SK-N-SH treated with all-trans-retinoic acid at 6 μM for 48 hours (cell line): ENCODE measurements around the gene RDX.

ENCODE experiments used
- ATAC-seq: fragments of 200-7000 bp; cut with Tn5 transposase; 3 replicates; pipeline ENCODE4 v1.9.1; 2020; ENCODE audit warnings: mild to moderate bottlenecking, moderate library complexity
- ARNTL ChIP-seq: fragments of 450-650 bp; formaldehyde crosslinking; IDR thresholded peaks from 2 replicates; pipeline ENCODE4 v1.5.0; 2020; ENCODE audit warnings: low read depth, mild to moderate bottlenecking, moderate library complexity, borderline replicate concordance
- BACH2 ChIP-seq: fragments of 250-450 bp; sonication (Bioruptor Pico); IDR thresholded peaks from 2 replicates; pipeline ENCODE4 v1.9.0; 2021; ENCODE audit warnings: mild to moderate bottlenecking, borderline replicate concordance
- ESRRG ChIP-seq: fragments of 250-450 bp; sonication (Bioruptor Pico); IDR thresholded peaks from 2 replicates; pipeline ENCODE4 v1.6.1; 2021; ENCODE audit warnings: mild to moderate bottlenecking
- GLIS3 ChIP-seq: fragments of 250-450 bp; sonication (Bioruptor Pico); IDR thresholded peaks from 2 replicates; pipeline ENCODE4 v1.5.0; 2020; ENCODE audit warnings: mild to moderate bottlenecking, moderate library complexity
- ISL1 ChIP-seq: fragments of 250-450 bp; sonication (Bioruptor Pico); IDR thresholded peaks from 2 replicates; pipeline ENCODE4 v2.1.2; 2022; ENCODE audit warnings: mild to moderate bottlenecking, moderate library complexity
- OSR1 ChIP-seq: fragments of 250-450 bp; sonication (Bioruptor Pico); IDR thresholded peaks from 2 replicates; pipeline ENCODE4 v1.8.0; 2022; ENCODE audit warnings: moderate library complexity, mild to moderate bottlenecking, inconsistent platforms
- PPARA ChIP-seq: fragments of 250-450 bp; sonication (Bioruptor Pico); IDR thresholded peaks from 2 replicates; pipeline ENCODE4 v1.5.0; 2020; ENCODE audit warnings: mild to moderate bottlenecking, borderline replicate concordance
- SNAI2 ChIP-seq: fragments of 250-450 bp; sonication (Bioruptor Pico); IDR thresholded peaks from 2 replicates; pipeline ENCODE4 v1.5.0; 2020; ENCODE audit warnings: mild to moderate bottlenecking, moderate library complexity
- TOX ChIP-seq: fragments of 250-450 bp; sonication (Bioruptor Pico); IDR thresholded peaks from 2 replicates; pipeline ENCODE4 v1.8.0; 2021; ENCODE audit warnings: mild to moderate bottlenecking, moderate library complexity, borderline replicate concordance
- ZC3H10 ChIP-seq: fragments of 250-450 bp; sonication (Bioruptor Pico); IDR thresholded peaks from 2 replicates; pipeline ENCODE4 v1.5.1; 2021; ENCODE audit warnings: mild to moderate bottlenecking, moderate library complexity
- ZFP3 ChIP-seq: fragments of 250-450 bp; sonication (Bioruptor Pico); IDR thresholded peaks from 2 replicates; pipeline ENCODE4 v1.5.0; 2020; ENCODE audit warnings: mild to moderate bottlenecking, moderate library complexity
- ZFP30 ChIP-seq: fragments of 450-650 bp; formaldehyde crosslinking; IDR thresholded peaks from 2 replicates; pipeline ENCODE4 v1.5.0; 2022; ENCODE audit warnings: mild to moderate bottlenecking, moderate library complexity
- ZNF70 ChIP-seq: fragments of 450-650 bp; formaldehyde crosslinking; IDR thresholded peaks from 2 replicates; pipeline ENCODE4 v1.5.0; 2020; ENCODE audit warnings: mild to moderate bottlenecking, moderate library complexity
- ZNF8 ChIP-seq: fragments of 450-650 bp; formaldehyde crosslinking; IDR thresholded peaks from 2 replicates; pipeline ENCODE4 v1.5.0; 2020; ENCODE audit warnings: mild to moderate bottlenecking, moderate library complexity
- TF ChIP-seq, protein P1 (sequence below): fragments of 250-450 bp; sonication (Bioruptor Pico); IDR thresholded peaks from 2 replicates; pipeline ENCODE4 v1.5.1; 2021; ENCODE audit warnings: mild to moderate bottlenecking, moderate library complexity
- TF ChIP-seq, protein P2 (sequence below): fragments of 250-450 bp; sonication (Bioruptor Pico); IDR thresholded peaks from 2 replicates; pipeline ENCODE4 v1.5.1; 2020; ENCODE audit warnings: low read depth, mild to moderate bottlenecking, moderate library complexity
- TF ChIP-seq, protein P3 (sequence below): fragments of 250-450 bp; sonication (Bioruptor Pico); IDR thresholded peaks from 2 replicates; pipeline ENCODE4 v1.8.0; 2021; ENCODE audit warnings: low read depth, mild to moderate bottlenecking, moderate library complexity, borderline replicate concordance
- TF ChIP-seq, protein P4 (sequence below): fragments of 250-450 bp; sonication (Bioruptor Pico); IDR thresholded peaks from 2 replicates; pipeline ENCODE4 v1.5.0; 2020; ENCODE audit warnings: mild to moderate bottlenecking, moderate library complexity
- TF ChIP-seq, protein P5 (sequence below): fragments of 250-450 bp; sonication (Bioruptor Pico); IDR thresholded peaks from 2 replicates; pipeline ENCODE4 v1.8.0; 2020; ENCODE audit warnings: mild to moderate bottlenecking, moderate library complexity, borderline replicate concordance

Gene RDX

DNA sequence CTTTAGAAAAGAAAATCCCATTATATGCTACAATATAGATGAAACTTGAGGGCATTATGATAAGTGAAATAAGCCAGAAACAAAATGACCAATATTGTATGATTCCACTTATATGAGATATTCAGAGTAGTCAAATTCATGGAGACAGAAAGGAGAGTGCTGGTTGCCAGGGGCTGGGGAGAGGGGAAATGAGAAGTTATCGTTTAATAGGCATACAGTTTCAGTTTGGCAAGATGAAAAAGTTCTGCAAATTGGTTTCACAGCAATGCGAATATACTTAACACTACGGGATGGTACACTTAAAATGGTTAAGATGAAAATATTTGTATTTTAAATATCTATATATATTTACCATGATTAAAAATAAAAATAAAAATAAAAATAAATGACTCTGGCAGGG is 31.1 kb upstream of the RDX start (continued):
- TF ChIP-seq, protein P1, sequence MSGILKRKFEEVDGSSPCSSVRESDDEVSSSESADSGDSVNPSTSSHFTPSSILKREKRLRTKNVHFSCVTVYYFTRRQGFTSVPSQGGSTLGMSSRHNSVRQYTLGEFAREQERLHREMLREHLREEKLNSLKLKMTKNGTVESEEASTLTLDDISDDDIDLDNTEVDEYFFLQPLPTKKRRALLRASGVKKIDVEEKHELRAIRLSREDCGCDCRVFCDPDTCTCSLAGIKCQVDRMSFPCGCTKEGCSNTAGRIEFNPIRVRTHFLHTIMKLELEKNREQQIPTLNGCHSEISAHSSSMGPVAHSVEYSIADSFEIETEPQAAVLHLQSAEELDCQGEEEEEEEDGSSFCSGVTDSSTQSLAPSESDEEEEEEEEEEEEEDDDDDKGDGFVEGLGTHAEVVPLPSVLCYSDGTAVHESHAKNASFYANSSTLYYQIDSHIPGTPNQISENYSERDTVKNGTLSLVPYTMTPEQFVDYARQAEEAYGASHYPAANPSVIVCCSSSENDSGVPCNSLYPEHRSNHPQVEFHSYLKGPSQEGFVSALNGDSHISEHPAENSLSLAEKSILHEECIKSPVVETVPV (CRISPR knock-in tag) = no peak
- TF ChIP-seq, all 23 proteins: peak for 0

DNA sequence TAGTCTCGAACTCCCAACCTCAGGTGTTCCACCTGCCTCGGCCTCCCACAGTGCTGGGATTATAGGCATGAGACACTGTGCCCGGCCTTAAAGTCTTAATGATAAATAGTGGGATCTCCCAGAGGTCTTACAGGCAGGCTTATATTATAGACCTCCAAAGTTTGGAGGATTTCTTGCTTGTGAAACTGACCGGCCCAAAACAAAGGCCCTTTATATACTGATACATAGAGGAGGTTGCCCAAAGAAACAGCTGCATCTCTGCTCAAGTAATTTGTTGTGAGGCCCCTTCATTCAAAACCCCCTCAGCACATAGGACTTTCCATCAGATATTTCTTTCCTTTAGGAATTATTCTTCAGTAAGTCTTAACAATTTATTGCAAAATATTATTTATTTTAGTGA is 27.4 kb upstream of the RDX start:
- no peak for ATAC-seq
- TF ChIP-seq, protein P1 (CRISPR knock-in tag) = no peak
- TF ChIP-seq BACH2 (no peak), ARNTL (CRISPR knock-in tag) (no peak), ZNF70 (CRISPR knock-in tag) (no peak), ESRRG (CRISPR knock-in tag) (no peak), ZFP3 (CRISPR knock-in tag) (no peak), PPARA (no peak), OSR1 (CRISPR knock-in tag) (no peak), TOX (CRISPR knock-in tag) (no peak), ZFP30 (CRISPR knock-in tag) (no peak), ZNF8 (CRISPR knock-in tag) (no peak), ZC3H10 (CRISPR knock-in tag) (no peak), SNAI2 (CRISPR knock-in tag) (no peak), ISL1 (CRISPR knock-in tag) (no peak)
- TF ChIP-seq, protein P2, sequence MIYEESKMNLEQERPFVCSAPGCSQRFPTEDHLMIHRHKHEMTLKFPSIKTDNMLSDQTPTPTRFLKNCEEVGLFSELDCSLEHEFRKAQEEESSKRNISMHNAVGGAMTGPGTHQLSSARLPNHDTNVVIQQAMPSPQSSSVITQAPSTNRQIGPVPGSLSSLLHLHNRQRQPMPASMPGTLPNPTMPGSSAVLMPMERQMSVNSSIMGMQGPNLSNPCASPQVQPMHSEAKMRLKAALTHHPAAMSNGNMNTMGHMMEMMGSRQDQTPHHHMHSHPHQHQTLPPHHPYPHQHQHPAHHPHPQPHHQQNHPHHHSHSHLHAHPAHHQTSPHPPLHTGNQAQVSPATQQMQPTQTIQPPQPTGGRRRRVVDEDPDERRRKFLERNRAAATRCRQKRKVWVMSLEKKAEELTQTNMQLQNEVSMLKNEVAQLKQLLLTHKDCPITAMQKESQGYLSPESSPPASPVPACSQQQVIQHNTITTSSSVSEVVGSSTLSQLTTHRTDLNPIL (CRISPR knock-in tag) = no peak
- TF ChIP-seq, protein P3, sequence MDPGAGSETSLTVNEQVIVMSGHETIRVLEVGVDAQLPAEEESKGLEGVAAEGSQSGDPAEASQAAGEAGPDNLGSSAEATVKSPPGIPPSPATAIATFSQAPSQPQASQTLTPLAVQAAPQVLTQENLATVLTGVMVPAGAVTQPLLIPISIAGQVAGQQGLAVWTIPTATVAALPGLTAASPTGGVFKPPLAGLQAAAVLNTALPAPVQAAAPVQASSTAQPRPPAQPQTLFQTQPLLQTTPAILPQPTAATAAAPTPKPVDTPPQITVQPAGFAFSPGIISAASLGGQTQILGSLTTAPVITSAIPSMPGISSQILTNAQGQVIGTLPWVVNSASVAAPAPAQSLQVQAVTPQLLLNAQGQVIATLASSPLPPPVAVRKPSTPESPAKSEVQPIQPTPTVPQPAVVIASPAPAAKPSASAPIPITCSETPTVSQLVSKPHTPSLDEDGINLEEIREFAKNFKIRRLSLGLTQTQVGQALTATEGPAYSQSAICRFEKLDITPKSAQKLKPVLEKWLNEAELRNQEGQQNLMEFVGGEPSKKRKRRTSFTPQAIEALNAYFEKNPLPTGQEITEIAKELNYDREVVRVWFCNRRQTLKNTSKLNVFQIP (CRISPR knock-in tag) = no peak
- TF ChIP-seq, protein P4, sequence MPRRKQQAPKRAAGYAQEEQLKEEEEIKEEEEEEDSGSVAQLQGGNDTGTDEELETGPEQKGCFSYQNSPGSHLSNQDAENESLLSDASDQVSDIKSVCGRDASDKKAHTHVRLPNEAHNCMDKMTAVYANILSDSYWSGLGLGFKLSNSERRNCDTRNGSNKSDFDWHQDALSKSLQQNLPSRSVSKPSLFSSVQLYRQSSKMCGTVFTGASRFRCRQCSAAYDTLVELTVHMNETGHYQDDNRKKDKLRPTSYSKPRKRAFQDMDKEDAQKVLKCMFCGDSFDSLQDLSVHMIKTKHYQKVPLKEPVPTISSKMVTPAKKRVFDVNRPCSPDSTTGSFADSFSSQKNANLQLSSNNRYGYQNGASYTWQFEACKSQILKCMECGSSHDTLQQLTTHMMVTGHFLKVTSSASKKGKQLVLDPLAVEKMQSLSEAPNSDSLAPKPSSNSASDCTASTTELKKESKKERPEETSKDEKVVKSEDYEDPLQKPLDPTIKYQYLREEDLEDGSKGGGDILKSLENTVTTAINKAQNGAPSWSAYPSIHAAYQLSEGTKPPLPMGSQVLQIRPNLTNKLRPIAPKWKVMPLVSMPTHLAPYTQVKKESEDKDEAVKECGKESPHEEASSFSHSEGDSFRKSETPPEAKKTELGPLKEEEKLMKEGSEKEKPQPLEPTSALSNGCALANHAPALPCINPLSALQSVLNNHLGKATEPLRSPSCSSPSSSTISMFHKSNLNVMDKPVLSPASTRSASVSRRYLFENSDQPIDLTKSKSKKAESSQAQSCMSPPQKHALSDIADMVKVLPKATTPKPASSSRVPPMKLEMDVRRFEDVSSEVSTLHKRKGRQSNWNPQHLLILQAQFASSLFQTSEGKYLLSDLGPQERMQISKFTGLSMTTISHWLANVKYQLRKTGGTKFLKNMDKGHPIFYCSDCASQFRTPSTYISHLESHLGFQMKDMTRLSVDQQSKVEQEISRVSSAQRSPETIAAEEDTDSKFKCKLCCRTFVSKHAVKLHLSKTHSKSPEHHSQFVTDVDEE (CRISPR knock-in tag) = no peak
- TF ChIP-seq, protein P5, sequence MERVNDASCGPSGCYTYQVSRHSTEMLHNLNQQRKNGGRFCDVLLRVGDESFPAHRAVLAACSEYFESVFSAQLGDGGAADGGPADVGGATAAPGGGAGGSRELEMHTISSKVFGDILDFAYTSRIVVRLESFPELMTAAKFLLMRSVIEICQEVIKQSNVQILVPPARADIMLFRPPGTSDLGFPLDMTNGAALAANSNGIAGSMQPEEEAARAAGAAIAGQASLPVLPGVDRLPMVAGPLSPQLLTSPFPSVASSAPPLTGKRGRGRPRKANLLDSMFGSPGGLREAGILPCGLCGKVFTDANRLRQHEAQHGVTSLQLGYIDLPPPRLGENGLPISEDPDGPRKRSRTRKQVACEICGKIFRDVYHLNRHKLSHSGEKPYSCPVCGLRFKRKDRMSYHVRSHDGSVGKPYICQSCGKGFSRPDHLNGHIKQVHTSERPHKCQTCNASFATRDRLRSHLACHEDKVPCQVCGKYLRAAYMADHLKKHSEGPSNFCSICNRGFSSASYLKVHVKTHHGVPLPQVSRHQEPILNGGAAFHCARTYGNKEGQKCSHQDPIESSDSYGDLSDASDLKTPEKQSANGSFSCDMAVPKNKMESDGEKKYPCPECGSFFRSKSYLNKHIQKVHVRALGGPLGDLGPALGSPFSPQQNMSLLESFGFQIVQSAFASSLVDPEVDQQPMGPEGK (CRISPR knock-in tag) = no peak
- TF ChIP-seq, all 23 proteins: peak for 0

DNA sequence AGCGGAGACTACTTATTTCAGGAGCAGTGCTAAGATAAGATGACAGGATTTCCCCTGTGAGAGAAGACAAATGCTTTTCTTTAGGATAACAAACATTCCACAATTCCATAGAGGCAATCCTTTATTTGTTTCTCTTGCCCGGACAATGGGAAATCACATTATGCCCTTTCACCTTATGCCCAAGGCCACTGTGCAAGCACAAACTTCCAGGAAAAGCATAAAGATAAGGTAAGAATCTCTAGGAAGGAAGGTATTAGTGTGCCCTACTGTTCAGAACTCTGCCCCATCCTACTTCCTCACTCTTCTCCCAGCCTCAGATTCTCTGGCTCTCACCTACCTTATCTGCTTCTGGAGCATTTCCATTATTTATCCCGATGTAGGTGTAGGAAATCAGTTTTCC is 23.1 kb upstream of the RDX start:
- TF ChIP-seq, protein P5 (CRISPR knock-in tag) = no peak
- TF ChIP-seq ISL1 (CRISPR knock-in tag) = no peak
- TF ChIP-seq, protein P2 (CRISPR knock-in tag) = no peak
- TF ChIP-seq GLIS3 (CRISPR knock-in tag) = no peak
- TF ChIP-seq, protein P1 (CRISPR knock-in tag) = no peak
- TF ChIP-seq BACH2 = no peak
- TF ChIP-seq ZFP30 (CRISPR knock-in tag) = no peak
- no peak for TF ChIP-seq ZFP3 (CRISPR knock-in tag)
- no peak for TF ChIP-seq OSR1 (CRISPR knock-in tag)
- ATAC-seq = no peak
